Stimulated activated CD4-positive, alpha-beta T cell treated with anti-CD3 and anti-CD28 coated beads, Interleukin-15, amount 100 ng/mL, for 48 hours (primary cell): ENCODE results near the gene XPC.
"Not testable (repeated sequence)": the region's sequence is repeated elsewhere in the genome, so short reads cannot be mapped to it uniquely, and the experiment has no call there.

Source experiments
- DNase-seq, 2 donors: peaks; one replicate each; pipeline ENCODE4 v3.0.0-alpha.2; 2020; ENCODE audit warnings: low read depth in 2 of 2

Gene XPC

DNA sequence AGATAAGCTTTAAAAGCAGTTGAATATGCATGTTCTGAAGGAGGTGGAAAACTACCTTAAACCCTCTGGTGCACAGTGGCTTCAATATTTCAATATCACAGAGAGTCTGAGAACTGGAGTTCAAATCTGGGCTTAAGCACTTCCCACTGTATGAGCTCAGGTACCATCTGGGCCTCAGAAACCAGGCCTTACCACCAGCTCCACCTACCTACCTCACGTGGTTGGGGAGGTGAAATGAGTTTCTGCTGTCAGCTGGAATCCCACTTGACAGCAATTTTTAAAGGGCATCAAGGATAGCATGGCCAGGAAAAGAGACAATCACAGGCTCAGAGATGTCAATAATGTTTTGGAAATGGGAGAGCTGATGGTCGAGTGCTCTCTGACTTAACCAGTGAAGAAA, 58.8 kb downstream of the XPC start:
- no peak for DNase-seq

DNA sequence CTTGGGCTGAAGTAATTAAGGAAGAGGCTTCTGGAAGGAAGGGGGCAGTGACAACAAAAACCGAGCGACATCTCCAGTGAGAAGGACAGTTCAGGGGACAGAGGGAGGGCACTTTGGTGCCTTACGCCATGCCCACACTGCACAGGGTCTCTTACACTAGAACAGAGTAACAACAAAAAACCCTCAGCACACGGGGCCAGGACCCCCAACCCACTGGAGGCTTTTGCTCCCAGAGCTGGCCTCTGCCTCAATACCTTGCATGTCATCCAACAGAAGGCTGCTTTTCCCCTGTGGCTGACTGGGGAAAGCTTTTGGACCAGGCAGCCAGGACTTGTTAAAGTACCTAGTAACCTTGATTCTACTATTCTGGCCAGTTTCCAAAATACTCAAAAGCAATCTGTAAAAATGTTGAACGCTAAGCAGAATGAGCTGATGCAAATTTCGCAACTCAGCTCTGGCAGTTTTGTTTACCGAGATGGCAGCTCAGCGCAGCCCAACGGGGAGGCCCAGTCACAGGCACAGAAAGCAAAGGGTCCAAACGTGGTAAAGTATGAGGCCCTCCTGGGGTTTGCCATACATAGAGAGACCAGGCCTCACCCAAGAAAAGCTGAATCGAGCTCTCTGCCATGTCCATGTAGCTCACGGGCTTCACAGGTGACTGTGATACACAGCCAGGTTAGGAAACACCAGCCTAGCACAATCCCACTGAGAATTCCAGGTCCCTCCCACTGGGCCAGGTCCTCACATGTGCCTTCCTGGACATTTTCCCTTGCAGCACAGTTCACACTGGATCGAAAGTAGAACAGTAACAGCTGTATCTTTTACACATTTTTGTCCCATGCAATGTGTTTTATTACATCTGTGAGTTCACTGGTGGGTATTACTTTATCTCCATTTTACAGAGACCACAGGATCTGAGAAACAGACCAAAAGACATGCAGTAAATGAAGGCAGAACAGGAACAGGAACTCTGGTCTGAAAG, 59.7 kb downstream of the XPC start:
- no peak for DNase-seq

DNA sequence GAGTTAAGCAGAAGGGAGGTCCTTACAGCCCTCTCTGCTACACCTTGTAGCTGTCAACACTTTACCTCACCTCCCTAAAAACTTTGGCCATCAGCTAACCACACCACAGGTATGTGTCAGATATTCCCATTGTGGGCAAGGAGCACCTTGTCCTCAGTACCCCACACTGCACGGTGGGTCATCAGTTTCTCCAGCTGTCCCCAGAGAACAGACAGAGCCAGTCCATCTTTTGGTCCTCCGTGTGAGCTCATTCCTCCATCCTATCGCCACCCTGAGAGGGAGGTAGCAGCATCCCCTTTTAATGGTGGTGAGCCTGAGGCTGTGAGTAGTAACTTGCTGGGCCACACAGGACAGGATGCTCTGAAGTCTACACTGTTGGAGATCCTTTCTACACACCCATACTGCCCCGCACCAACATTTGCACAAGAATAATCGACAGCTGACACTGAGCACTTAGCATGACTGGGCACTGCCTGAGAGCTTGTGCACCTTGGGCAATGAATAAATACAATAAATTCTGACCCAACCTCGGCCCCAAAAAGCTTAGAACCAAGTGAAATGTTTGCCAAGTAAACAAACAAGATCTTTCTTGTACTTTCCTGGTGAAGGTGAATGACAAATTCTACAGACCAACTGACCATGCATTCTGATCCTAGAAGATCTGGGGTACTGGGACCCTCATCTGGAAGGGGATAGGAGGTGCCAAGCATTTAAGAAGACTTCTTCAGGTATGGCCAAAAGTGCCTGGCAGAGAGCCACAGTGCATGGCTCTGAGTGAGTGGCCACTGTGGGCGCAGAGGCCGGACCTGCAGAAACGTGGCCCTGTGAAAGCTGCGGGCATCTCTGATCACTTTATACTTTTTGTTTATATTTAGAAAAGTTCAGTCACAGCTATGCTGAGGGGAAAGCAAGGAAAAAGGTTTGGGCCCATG, 60.7 kb downstream of the XPC start:
- DNase-seq = no peak

DNA sequence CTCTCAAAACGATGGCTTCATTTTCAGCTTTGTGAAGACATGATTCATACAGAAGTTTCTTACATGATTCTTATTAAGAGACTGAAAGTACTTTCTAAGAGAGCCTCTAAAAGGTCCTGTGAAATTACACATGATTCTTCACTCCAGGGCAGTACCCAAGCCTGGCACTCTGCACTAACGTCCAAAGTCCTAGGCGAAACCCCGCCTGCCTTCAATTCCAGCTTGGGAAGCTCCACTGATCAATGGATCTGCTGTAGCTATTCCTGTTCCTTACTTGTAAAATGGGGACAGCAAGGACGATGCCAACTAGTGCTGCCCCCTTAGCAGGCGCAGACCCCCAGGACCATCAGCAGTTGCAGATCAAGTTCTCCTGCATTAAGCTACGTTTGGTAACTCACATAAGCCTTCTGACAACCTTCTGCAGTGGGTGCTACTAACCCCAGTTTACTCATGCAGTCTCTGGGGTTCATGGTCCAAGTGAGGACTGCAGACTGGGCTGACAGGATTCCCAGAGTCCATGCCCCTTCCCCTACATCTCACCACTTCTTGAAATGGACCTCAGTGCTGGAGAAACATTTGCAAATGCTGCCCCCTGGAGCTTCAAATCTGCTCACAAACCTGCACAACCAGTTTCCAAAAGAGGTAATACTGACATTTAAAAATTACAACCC, 64.3 kb downstream of the XPC start:
- DNase-seq = no peak

DNA sequence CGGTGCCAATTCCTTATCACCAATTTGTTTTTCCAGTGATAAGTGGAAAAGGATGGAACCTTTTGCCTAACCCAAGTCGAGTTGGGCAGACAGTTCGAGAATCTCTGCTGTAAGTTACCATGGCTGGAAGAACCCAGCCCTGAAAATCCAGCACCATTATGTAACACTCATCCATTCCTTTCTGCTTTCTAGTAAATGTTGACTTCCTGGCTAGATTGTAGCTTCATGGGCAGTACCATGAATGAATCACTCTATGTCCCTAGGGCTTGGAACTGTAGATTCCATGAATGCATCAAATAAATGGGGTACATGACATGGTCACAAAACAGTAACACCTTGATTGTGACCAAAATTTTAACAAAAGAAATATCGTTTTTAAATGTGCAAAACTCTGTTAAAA, 67.7 kb downstream of the XPC start:
- no peak for DNase-seq

DNA sequence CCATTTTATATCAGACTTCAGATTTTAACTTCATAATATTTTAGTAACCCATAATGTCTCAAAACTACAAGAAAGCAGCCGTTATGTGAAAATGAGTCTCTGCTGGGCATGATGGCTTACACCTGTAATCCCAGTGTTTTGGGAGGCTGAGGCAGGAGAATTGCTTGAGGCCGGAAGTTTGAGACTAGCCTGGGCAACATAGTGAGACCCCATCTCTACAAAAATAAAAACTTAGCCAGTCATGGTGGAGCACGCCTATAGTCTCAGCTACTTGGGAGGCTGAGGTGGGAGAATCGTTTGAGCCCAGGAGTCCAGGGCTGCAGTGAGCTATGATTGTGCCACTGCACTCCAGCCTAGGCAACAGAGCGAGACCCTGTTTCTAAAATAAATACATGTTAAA, 68.6 kb downstream of the XPC start:
- not testable (repeated sequence) for DNase-seq

DNA sequence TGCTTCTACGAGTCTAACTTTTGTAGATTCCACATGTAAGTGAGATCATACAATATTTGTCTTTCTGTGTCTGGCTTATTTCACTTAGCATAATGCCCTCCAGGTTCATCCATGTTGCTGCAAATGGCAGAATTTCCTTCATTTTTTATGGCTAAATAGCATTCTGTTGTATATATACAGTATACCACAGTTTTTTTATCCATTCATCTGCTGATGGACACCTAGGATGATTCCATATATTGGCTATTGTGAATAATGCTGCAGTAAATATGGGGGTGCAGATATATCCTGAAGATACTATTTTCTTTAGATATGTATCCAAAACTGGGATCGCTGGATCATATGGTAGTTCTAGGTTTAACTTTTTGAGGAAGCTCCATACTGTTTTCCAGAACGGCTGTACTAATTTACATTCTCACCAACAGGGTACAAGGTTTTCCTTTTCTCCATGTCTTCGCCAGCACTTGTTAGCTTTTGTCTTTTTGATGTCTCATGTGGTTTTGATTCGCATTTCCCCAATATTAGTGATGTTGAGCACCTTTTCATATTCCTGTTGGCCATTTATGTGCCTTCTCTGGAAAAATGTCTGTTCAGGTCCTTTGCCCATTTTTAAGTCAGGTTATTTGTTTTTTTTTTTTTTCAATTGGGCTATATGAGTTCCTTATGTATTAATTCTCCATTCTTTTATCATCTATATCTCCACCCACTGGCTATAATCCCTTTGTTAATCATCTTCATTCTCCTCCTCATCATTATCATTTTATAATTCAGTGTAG, 80.6 kb downstream of the XPC start:
- DNase-seq = no peak

DNA sequence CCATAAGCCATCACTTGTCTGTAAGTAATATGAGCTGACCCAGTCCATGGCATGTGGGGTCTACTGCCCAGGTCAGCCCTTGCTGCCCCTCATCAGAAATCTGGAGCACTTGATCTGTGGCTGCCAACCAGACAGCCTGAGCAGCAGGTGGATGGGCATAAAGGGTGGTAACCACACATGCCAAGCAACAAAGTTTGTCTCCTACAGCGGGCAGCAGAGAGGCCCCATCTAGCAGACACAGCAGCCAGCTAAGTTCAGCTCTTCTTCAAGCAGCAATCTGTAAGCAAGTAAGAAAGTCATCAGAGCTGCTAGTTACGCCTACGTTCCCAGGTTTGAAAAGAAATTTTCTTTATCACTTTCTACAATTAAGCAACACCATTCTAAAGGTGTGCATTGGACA, 81.7 kb downstream of the XPC start:
- DNase-seq = no peak
